Measurements from ENCODE around the gene HCFC1. TPM values are rescaled to one million over a fixed set of nuclear protein-coding genes. Genes with fewer than 3 reads are reported as not detected.
A peak's percentile ranks its signal among the peaks of the same experiment; 100 is the strongest.

Gene HCFC1
- total and polyA plus RNA-seq, 9 donors = 13.3 to 62.5 (median 43.2) TPM

DNA sequence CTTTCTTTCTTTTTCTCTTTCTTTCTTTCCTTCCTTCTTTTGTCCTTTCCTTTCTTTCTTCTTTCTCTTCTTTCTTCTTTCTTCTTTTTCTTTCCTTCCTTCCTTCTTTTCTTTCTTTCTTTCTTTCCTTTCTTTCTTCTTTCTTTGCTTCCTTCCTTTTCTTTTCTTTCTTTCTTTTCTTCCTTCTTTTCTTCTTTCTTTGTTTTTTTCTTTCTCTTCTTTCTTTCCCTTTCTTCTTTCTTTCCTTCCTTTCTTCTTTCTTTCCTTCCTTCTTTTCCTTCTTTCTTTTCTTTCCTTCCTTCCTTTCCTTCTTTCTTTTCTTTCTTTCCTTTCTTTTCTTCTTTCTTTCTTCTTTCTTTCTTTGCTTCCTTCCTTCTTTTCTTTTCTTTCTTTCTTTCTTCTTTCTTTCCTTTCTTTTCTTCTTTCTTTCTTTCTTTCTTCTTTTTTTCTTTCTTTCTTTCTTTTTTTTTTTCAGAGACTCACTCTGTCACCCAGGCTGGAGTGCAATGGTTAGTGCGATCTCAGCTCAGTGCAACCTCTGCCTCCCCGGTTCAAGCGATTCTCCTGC is 19.5 kb upstream of the HCFC1 start:
- H3K27ac ChIP-seq = no peak overlapping the region
- no peaks in the 10 kb centered on the region for H3K36me3 ChIP-seq
- H3K4me1 ChIP-seq (ENCODE audit: insufficient read depth) = no peaks in the 10 kb centered on the region
- intact Hi-C loops (cut with DNase I) = no loop called here
- TF ChIP-seq, protein P1, sequence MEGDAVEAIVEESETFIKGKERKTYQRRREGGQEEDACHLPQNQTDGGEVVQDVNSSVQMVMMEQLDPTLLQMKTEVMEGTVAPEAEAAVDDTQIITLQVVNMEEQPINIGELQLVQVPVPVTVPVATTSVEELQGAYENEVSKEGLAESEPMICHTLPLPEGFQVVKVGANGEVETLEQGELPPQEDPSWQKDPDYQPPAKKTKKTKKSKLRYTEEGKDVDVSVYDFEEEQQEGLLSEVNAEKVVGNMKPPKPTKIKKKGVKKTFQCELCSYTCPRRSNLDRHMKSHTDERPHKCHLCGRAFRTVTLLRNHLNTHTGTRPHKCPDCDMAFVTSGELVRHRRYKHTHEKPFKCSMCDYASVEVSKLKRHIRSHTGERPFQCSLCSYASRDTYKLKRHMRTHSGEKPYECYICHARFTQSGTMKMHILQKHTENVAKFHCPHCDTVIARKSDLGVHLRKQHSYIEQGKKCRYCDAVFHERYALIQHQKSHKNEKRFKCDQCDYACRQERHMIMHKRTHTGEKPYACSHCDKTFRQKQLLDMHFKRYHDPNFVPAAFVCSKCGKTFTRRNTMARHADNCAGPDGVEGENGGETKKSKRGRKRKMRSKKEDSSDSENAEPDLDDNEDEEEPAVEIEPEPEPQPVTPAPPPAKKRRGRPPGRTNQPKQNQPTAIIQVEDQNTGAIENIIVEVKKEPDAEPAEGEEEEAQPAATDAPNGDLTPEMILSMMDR (IDR thresholded peaks at IDR 0.05) = no peak
- TF ChIP-seq EP300 (IDR thresholded peaks at IDR 0.05) (no peak), POLR2A (IDR thresholded peaks at IDR 0.05) (no peak)
- DNase-seq = no peak
- WGBS, 3 donors = 94 to 97% (median 95%) methylated on average over 3 of the region's 3 CpGs
- H3K27me3 ChIP-seq = no peaks in the 10 kb centered on the region
- H3K9me3 ChIP-seq = no peaks in the 10 kb centered on the region
- H3K4me3 ChIP-seq = no peak overlapping the region

- H3K27me3 ChIP-seq = no peaks in the 10 kb centered on the region
- H3K4me3 ChIP-seq = no peak overlapping the region
- TF ChIP-seq POLR2A (IDR thresholded peaks at IDR 0.05) (no peak), EP300 (IDR thresholded peaks at IDR 0.05) (no peak)
- TF ChIP-seq, protein P1 (IDR thresholded peaks at IDR 0.05) = no peak
- WGBS, 3 donors = 90 to 92% (median 92%) methylated on average over 14 of the region's 14 CpGs
- no peaks in the 10 kb centered on the region for H3K36me3 ChIP-seq
- no peak for DNase-seq
- H3K27ac ChIP-seq = no peak overlapping the region
- H3K9me3 ChIP-seq = no peaks in the 10 kb centered on the region
- intact Hi-C loops (cut with DNase I) = no loop called here
- no peaks in the 10 kb centered on the region for H3K4me1 ChIP-seq (ENCODE audit: insufficient read depth)
Measured at GRCh38 chrX:153989973-153990655, 18.5 kb upstream of the HCFC1 start.

DNA sequence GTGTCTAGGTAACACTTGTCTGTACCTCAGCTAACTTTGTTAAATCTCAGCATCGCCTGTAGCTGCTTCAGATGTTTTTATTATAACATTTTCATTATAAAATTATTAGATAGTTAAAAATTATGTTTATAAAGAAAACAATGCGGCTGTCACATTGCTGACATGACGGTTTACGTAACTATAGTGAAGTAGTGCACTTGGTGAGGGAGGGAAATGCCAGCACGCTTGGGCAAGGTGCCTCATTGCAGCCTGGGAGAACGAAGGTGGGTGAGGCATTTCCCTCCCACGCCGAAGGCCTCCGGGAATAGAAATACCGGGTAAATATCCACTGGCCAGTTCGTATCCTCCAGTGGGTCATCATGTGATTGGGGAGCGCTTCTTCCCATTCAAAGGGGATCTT is 16.9 kb upstream of the HCFC1 start:
- DNase-seq = no peak
- H3K36me3 ChIP-seq = no peaks in the 10 kb centered on the region
- no peak overlapping the region for H3K4me3 ChIP-seq
- TF ChIP-seq POLR2A (IDR thresholded peaks at IDR 0.05) (no peak), EP300 (IDR thresholded peaks at IDR 0.05) (no peak)
- TF ChIP-seq, protein P1 (IDR thresholded peaks at IDR 0.05) = no peak
- intact Hi-C loops (cut with DNase I) = no loop called here
- 72 to 81% (median 73%) methylated on average over 12 of the region's 12 CpGs for WGBS, 3 donors
- no peaks in the 10 kb centered on the region for H3K9me3 ChIP-seq
- no peaks in the 10 kb centered on the region for H3K4me1 ChIP-seq (ENCODE audit: insufficient read depth)
- H3K27ac ChIP-seq = no peak overlapping the region
- H3K27me3 ChIP-seq = no peaks in the 10 kb centered on the region

DNA sequence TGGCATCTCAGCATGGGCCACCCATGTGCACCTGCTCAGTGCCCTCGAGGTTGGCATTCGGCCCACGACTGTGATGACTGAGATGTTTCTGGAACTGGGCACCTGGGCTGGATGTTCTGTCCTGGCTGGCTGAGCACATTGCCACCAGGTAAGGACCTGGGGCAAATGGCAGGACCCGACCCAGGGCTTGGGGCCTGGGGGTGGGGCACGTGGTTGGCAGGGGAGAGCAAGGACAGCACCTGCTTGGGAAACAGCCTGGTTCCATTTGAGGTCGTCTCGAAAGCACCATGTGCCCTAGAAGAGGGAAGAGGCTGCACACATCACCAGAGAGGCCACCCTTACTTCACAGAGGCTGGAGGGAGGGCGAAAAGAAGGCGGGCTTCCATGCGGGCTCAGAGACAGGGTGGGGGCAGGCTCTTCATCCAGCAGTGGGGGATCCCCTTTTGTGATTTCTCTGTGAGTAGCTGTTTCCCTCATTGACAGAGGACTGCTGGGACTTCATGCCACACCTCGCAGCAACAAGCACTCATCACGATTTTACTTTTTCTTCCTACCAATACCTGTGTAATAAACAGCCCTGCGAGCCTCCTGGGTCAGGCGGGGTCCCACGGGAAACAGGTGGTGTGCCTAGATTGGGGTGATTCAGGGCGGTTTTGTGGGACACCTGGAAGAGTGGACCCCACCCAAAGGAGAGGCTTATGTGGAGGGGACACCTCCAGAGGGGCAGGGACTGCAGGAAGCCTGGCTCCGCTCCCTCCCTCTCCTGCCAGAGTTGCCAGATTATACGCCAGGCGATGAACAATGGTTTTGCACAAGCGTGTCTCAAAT is 12.9 kb upstream of the HCFC1 start:
- intact Hi-C loops (cut with DNase I) = no loop called here
- H3K4me1 ChIP-seq (ENCODE audit: insufficient read depth) = peaks cover 5% of the 10 kb centered on the region
- DNase-seq = no peak
- H3K27ac ChIP-seq = peak overlapping the region in 1 of 2 donors; percentile 68
- H3K36me3 ChIP-seq = no peaks in the 10 kb centered on the region
- H3K4me3 ChIP-seq = no peak overlapping the region
- TF ChIP-seq POLR2A (IDR thresholded peaks at IDR 0.05) = no peak
- TF ChIP-seq EP300 (IDR thresholded peaks at IDR 0.05) = no peak
- TF ChIP-seq, protein P1 (IDR thresholded peaks at IDR 0.05) = no peak
- no peaks in the 10 kb centered on the region for H3K9me3 ChIP-seq
- WGBS, 3 donors = 76 to 82% (median 80%) methylated on average over 20 of the region's 20 CpGs
- H3K27me3 ChIP-seq = no peaks in the 10 kb centered on the region

All from ovary (tissue), 9 donors.